GM18505 (cell line): ENCODE data around the gene TXNDC12.
"Not testable (repeated sequence)": the region's sequence is repeated elsewhere in the genome, so short reads cannot be mapped to it uniquely, and the experiment has no call there.

Experiments used
- ATAC-seq: cut with Tn5 transposase; IDR thresholded peaks from one replicate; pipeline ENCODE4 v1.9.1; 2021; ENCODE audit not compliant: unreplicated experiment
- POLR2A ChIP-seq: IDR thresholded peaks from 4 replicates; pipeline ENCODE4 v1.6.1; 2011; ENCODE audit warnings: borderline replicate concordance; ENCODE audit not compliant: insufficient read depth, insufficient read length; ENCODE audit errors: extremely low read depth

The TXNDC12 gene

DNA sequence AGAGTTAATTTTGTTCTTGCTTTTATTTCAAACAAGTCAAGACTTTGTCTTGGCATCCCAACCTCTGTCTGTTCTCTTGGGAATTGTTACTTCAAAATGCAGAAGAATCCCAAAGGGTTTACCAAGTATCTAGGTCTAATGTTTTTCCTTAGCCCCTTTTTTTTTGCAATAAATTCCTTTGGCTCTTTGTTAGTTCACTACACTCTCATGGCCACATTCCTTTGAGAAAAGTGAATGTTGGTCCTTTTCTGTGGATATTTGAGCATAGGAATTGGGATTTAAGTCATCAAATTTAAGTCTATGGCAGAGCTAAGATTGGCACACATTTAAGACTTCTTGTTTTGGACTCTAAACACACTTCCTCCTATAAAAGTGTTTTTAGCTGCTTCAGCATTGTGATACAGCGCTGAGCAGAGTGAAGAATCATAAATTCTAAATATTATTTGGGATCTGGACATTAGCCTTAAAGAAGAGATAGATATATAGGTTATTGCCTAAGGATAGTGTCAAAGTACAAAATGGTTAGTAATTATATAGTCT, 3.0 kb upstream of the TXNDC12 start:
- no peak for TF ChIP-seq POLR2A
- ATAC-seq: no peak

DNA sequence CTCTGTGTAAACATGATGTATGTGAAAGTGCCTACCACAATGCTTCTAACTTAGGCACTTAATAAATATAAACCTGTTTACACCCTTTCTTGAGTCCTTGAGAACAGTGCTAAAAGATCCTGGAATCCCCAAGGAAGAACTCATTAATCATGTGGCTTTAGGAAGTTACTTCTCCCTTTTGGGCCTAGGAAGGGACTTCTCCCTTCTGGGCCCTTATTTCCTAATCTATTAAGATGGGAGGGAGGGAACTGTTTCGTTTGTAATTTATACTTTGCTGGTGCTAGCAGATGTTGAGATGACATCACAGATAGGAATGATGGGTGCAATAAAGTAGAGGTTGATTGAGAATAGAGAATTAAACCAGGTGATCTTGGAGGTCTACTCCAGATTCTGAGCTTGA, 2.3 kb upstream of the TXNDC12 start:
- no peak for TF ChIP-seq POLR2A
- ATAC-seq: no peak

- no peak for TF ChIP-seq POLR2A
- ATAC-seq: no peak
Measured at GRCh38 chr1:52056937-52057231, 1.9 kb upstream of the TXNDC12 start.

- peak; percentile 73 for TF ChIP-seq POLR2A
- ATAC-seq: peak; percentile 82
Measured at GRCh38 chr1:52056163-52056936, 1.4 kb upstream of the TXNDC12 start, which contains the start of gene BTF3L4. BTF3L4 (plus strand) TSS chr1:52056295; CDS start chr1:52059848, 3,553 bp downstream.

DNA sequence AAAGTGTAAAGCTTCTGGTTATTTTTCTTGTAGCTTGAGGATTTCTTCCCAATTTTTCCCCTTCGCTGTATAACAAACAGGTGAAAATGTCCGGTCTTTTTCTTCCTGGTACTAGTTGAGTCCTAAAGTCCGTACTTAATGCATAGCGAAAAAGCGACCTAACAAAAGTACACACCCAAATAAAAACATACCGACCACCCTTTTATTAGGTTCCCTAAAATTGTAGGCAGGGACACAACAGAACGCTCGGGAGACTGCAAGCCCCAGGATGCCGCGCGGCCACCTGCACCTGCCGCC, 823 bp upstream of the TXNDC12 start:
- TF ChIP-seq POLR2A: no peak
- no peak for ATAC-seq

DNA sequence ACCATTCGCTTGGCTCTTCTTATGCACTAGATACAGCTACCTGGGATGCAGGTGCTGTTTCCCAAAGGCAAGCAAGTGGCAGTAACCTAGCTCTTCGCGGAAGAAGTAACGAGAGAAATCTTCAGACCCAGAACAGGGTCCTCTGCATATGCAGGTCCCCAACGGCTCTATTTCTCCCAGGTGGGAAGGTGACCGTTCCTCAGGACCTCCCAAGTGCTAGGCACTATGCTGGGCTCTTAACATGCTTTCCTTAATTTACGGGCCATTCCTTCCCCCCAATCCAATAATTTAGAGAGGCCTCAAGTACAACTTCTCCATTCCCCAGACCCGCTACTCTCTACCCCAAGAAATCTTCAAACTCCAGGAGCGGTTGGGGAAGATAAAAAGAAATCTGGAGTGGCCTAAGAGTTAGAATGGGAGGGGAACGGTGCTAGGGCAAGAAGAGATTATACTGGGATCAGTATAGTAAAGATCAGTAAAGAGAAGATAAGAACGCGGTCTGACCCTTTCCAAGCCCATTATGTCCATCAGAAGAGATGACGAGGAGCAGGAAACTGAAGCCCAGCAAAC, 410 bp downstream of the TXNDC12 start:
- TF ChIP-seq POLR2A: no peak
- ATAC-seq: no peak

GRCh38 chr1:52053862-52054261, 1.1 kb downstream of the TXNDC12 start:
- no peak for ATAC-seq
- no peak for TF ChIP-seq POLR2A

DNA sequence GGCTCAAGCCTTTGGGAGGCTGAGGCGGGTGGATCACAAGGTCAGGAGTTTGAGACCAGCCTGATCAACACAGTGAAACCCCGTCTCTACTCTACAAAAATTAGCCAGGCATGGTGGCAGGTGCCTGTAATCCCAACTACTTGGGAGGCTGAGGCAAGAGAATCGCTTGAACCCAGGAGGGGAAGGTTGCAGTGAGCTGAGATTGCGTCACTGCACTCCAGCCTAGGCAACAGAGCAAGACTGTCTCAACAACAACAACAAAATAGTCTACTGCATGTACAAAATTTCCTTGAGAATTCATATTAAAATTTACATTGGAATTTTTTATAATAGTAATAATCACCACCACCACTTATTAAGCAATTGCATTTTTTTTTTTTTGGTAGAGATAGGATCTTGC, 5.7 kb downstream of the TXNDC12 start:
- ATAC-seq: not testable (repeated sequence)

DNA sequence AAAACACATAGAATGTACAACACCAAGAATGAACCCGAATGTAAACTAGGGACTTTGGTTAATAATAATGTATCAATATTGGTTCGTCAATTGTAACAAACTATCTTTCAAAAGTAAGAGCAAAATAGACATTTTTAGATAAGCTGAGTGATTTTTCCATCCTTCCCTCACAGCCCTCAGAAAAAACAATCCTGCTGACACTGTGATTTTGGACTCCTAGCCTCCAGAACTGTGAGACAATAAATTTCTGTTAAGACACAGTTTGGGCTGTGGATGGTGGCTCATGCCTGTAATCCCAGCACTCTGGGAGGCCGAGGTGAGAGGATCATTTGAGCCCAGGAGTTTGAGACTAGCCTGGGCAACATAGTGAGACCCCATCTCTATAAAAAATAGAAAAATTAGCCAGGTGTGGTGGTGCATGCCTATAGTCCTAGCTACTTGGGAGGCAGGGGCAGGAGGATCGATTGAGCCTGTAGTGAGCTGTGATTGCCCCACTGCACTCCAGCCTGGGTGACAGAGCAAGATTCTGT, 9.3 kb downstream of the TXNDC12 start:
- not testable (repeated sequence) for ATAC-seq

DNA sequence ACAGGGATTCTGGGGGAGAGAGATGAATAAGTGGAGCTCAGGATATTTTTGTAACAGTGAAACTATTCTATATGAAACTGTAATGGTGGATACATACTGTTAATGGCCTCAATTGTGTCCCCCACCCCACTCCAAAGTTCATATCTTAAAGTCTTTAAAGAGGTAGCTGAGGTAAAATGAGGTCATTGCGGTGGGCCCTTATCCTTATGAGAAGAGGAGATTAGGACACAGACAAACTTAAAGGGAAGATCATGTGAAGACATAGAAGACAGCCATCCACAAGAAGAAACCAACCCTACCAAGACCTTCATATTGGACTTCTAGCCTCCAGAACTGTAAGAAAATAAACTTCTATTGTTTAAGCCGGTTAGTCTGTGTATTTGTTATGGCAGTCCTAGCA, 9.8 kb downstream of the TXNDC12 start:
- no peak for TF ChIP-seq POLR2A
- no peak for ATAC-seq

DNA sequence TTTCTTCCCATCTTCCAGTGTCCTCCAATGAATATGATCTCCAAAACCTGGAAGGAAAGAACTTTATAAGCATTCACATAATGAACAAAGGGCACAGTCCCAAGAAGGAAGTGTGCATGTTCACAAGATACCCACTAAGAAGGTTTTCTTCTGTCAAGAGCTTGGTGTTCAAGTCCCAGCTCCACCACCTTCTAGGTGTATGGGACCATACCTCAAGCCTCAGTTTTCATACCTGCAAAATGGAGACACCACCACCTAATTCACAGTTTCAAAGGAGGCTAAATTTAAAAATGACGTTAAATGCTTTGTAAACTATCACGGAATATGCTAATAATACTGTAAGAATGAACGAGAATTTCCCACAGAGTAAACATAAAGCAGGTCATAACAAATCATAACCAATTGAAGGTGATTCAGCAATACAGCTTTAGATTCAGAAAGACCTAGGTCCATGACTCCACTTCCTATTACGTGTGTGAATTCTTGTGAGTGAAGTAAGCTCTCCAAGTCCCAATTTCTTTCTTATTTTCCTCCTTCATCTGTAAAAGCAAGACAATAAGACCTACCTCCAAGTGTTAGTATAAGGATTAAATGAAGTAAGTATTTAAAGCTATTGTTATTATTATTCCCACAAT, 13.3 kb downstream of the TXNDC12 start:
- no peak for TF ChIP-seq POLR2A
- no peak for ATAC-seq

DNA sequence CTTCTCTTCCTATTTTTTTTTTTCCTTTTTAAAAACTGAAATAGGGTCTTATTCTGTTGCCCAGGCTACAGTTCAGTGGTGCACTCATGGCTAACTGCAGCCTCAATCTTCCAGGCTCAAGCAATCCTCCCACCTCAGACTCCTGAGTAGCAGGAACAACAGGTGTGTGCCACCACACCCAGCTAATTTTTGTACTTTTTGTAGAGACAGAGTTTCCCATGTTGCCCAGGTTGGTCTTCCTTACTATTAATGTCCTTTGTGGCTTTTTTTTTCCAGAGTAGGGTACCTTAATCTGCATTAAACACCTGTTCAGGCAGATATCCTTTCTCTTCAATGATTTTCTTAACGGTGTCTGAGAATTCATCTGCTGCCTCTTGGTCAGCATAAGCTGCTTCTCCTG, 17.1 kb downstream of the TXNDC12 start:
- no peak for TF ChIP-seq POLR2A
- no peak for ATAC-seq

DNA sequence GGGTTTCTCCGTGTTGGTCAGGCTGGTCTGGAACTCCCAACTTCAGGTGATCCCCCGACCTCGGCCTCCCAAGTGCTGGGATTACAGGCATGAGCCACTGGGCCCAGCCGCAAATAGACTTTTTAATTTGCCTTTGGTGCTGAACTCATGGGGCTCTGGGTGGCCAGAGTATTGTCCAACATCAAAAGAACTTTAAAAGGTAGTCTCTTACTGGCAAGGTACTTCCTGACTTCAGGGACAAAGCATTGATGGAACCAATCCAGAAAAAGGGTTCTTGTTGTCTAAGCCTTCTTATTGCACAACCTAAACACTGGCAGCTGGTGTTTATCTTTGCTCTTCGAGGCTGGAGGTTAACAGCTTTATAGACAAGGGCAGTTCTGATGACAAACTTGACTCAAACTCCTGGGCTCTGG, 17.6 kb downstream of the TXNDC12 start:
- no peak for ATAC-seq
- TF ChIP-seq POLR2A: no peak

DNA sequence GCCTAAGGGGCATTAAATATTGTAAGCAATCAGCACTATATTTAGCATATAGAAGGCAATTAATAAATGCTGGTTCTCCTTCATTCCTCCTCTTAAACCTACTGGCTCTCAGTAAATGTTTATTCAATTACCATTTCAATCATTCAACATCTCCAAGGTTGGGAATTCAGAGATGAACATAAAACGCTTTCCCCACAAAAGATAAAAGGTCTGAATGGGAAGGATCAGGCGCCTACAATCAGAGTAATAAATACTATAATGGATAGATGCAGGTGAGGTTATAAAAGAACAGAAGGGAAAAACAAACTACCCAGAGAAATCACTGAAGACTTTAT, 21.0 kb downstream of the TXNDC12 start:
- ATAC-seq: no peak
- TF ChIP-seq POLR2A: no peak
